IMR-90 (cell line): ENCODE data around the gene MFSD12. TPM values are rescaled to one million over a fixed set of nuclear protein-coding genes. Genes with fewer than 3 reads are reported as not detected.

Experiments
- ATAC-seq: fragments of 200-7000 bp; cut with Tn5 transposase; 2 replicates; pipeline ENCODE4 v1.9.1; 2020; ENCODE audit warnings: low read depth, mild to moderate bottlenecking, moderate library complexity
- BruUV-seq: library from RNA; stranded (reverse); fragments of 400-500 nt; replicated peaks from 2 replicates; lab custom pipeline; 2021; lab: Mats Ljungman, UMichigan
- CTCF ChIA-PET: fragments of 300-600 bp; formaldehyde crosslinking; extraction: SDS; loops from one replicate; lab custom pipeline; 2021; ENCODE audit warnings: antibody characterized with exemption; lab: Yijun Ruan, JAX
- POLR2A ChIA-PET: fragments of 300-600 bp; sonication (Branson Sonifier 250); formaldehyde crosslinking; loops from one replicate; lab custom pipeline; 2022; ENCODE audit warnings: antibody characterized with exemption; ENCODE audit not compliant: unreplicated experiment; lab: Charles Lee
- DNase-seq: peaks from one replicate; pipeline ENCODE4 v3.0.0; 2013
- H2AFZ ChIP-seq: replicated peaks from 2 replicates; pipeline ENCODE3; 2013; ENCODE audit warnings: low read length, mild to moderate bottlenecking; ENCODE audit not compliant: poor library complexity
- H2AK5ac ChIP-seq: 2 replicates; pipeline ENCODE4 v1.6.1; 2013; ENCODE audit warnings: low read depth, low read length, inconsistent platforms
- H2AK9ac ChIP-seq: replicated peaks from 2 replicates; pipeline ENCODE3; 2013; ENCODE audit warnings: mild to moderate bottlenecking, low read depth, low read length, moderate library complexity; ENCODE audit not compliant: poor library complexity
- H2BK120ac ChIP-seq: 2 replicates; pipeline ENCODE4 v1.6.1; 2013; ENCODE audit warnings: low read depth, low read length, inconsistent platforms
- H2BK15ac ChIP-seq: 3 replicates; pipeline ENCODE4 v1.6.1; 2013; ENCODE audit warnings: low read depth, low read length, inconsistent platforms
- H2BK20ac ChIP-seq: 2 replicates; pipeline ENCODE4 v1.6.1; 2013; ENCODE audit warnings: low read depth, mild to moderate bottlenecking, inconsistent platforms, low read length, moderate library complexity
- H2BK5ac ChIP-seq: 2 replicates; pipeline ENCODE4 v1.6.1; 2013; ENCODE audit warnings: mild to moderate bottlenecking, low read depth, low read length, inconsistent platforms; ENCODE audit not compliant: poor library complexity, severe bottlenecking
- H3K14ac ChIP-seq: replicated peaks from 2 replicates; pipeline ENCODE4 v1.6.1; 2013; ENCODE audit warnings: low read depth, low read length, inconsistent platforms
- H3K18ac ChIP-seq: 2 replicates; pipeline ENCODE4 v1.6.1; 2013; ENCODE audit warnings: low read depth, low read length, control low read depth
- H3K23ac ChIP-seq: 2 replicates; pipeline ENCODE4 v1.6.1; 2013; ENCODE audit warnings: low read depth, low read length, inconsistent platforms
- H3K27ac ChIP-seq: 2 replicates; pipeline ENCODE4 v1.5.1; 2013; ENCODE audit warnings: mild to moderate bottlenecking, control low read depth, low read length; ENCODE audit not compliant: insufficient read depth
- H3K27me3 ChIP-seq: 2 replicates; pipeline ENCODE4 v1.6.1; 2013; ENCODE audit warnings: low read length; ENCODE audit not compliant: control insufficient read depth, insufficient read depth
- H3K36me3 ChIP-seq: 2 replicates; pipeline ENCODE4 v1.6.1; 2013; ENCODE audit warnings: low read length, mixed read lengths; ENCODE audit not compliant: control insufficient read depth, insufficient read depth
- H3K4ac ChIP-seq: 2 replicates; pipeline ENCODE4 v1.6.1; 2013; ENCODE audit warnings: low read depth, low read length, inconsistent platforms
- H3K4me1 ChIP-seq: 2 replicates; pipeline ENCODE4 v1.6.1; 2013; ENCODE audit warnings: low read length, mixed read lengths; ENCODE audit not compliant: control insufficient read depth, insufficient read depth
- H3K4me2 ChIP-seq: 2 replicates; pipeline ENCODE4 v1.6.1; 2013; ENCODE audit warnings: low read depth, mild to moderate bottlenecking, control low read depth, low read length, moderate library complexity
- H3K4me3 ChIP-seq: 2 replicates; pipeline ENCODE4 v1.5.1; 2013; ENCODE audit warnings: low read depth, mild to moderate bottlenecking, control low read depth, low read length, moderate library complexity; ENCODE audit not compliant: insufficient read depth
- H3K56ac ChIP-seq: 2 replicates; pipeline ENCODE4 v1.6.1; 2013; ENCODE audit warnings: low read length, inconsistent platforms; ENCODE audit not compliant: insufficient read depth; ENCODE audit errors: extremely low read depth
- H3K79me1 ChIP-seq, 2 experiments: 2 replicates each; pipeline ENCODE4 v1.6.1; 2013; ENCODE audit warnings: low read length in 2 of 2, inconsistent platforms in 1 of 2, low read depth in 1 of 2
- H3K9ac ChIP-seq: 2 replicates; pipeline ENCODE4 v1.6.1; 2013; ENCODE audit warnings: low read depth, low read length, control low read depth
- H3K9me1 ChIP-seq: 2 replicates; pipeline ENCODE4 v1.6.1; 2013; ENCODE audit warnings: low read length, inconsistent platforms; ENCODE audit not compliant: insufficient read depth
- H3K9me3 ChIP-seq: 2 replicates; pipeline ENCODE4 v1.6.1; 2013; ENCODE audit warnings: low read length; ENCODE audit not compliant: control insufficient read depth, insufficient read depth
- H4K20me1 ChIP-seq: 2 replicates; pipeline ENCODE4 v1.6.1; 2013; ENCODE audit warnings: low read length, inconsistent platforms; ENCODE audit not compliant: insufficient read depth
- H4K5ac ChIP-seq: 2 replicates; pipeline ENCODE4 v1.6.1; 2013; ENCODE audit warnings: mild to moderate bottlenecking, low read depth, low read length, control low read depth
- H4K8ac ChIP-seq, 2 experiments: 2 replicates each; pipeline ENCODE4 v1.6.1; 2013; ENCODE audit warnings: low read depth in 2 of 2, low read length in 2 of 2, control low read depth in 1 of 2, inconsistent platforms in 1 of 2
- H4K91ac ChIP-seq: 2 replicates; pipeline ENCODE4 v1.6.1; 2013; ENCODE audit warnings: low read depth, low read length, inconsistent platforms; ENCODE audit not compliant: insufficient read depth
- BHLHE40 ChIP-seq: fragments of 150-350 bp; IDR thresholded peaks from 2 replicates; pipeline ENCODE4 v1.6.1; 2016; ENCODE audit warnings: mild to moderate bottlenecking, low read depth, low read length
- CEBPB ChIP-seq: IDR thresholded peaks from 2 replicates; pipeline ENCODE4 v1.6.1; 2012; ENCODE audit warnings: low read depth, low read length, improper control_type of control experiment
- CHD1 ChIP-seq: IDR thresholded peaks from 2 replicates; pipeline ENCODE4 v1.6.1; 2012; ENCODE audit warnings: low read depth, low read length, improper control_type of control experiment
- CTCF ChIP-seq: conservative IDR thresholded peaks from 2 replicates; pipeline ENCODE4 v1.5.1; 2012; ENCODE audit warnings: mild to moderate bottlenecking, low read depth, low read length, improper control_type of control experiment
- ELK1 ChIP-seq: fragments of 150-350 bp; IDR thresholded peaks from 2 replicates; pipeline ENCODE4 v1.6.1; 2016; ENCODE audit warnings: low read depth, mild to moderate bottlenecking, low read length, moderate library complexity, borderline replicate concordance
- FOS ChIP-seq: fragments of 150-350 bp; IDR thresholded peaks from 2 replicates; pipeline ENCODE4 v1.6.1; 2016; ENCODE audit warnings: low read depth, low read length
- MAFK ChIP-seq: IDR thresholded peaks from 2 replicates; pipeline ENCODE4 v1.6.1; 2012; ENCODE audit warnings: low read depth, low read length, improper control_type of control experiment
- MAZ ChIP-seq: IDR thresholded peaks from 2 replicates; pipeline ENCODE4 v1.6.1; 2012; ENCODE audit warnings: low read depth, mild to moderate bottlenecking, low read length, improper control_type of control experiment, moderate library complexity, borderline replicate concordance
- MXI1 ChIP-seq: IDR thresholded peaks from 2 replicates; pipeline ENCODE4 v1.6.1; 2012; ENCODE audit warnings: low read depth, mild to moderate bottlenecking, low read length, moderate library complexity, borderline replicate concordance
- NFE2L2 ChIP-seq: fragments of 150-350 bp; IDR thresholded peaks from 2 replicates; pipeline ENCODE4 v1.6.1; 2016; ENCODE audit warnings: low read depth, mild to moderate bottlenecking, low read length
- POLR2A ChIP-seq: IDR thresholded peaks from 2 replicates; pipeline ENCODE4 v1.6.1; 2012; ENCODE audit warnings: mild to moderate bottlenecking, low read depth, low read length
- RAD21 ChIP-seq: IDR thresholded peaks from 2 replicates; pipeline ENCODE4 v1.6.1; 2012; ENCODE audit warnings: low read length, improper control_type of control experiment
- RCOR1 ChIP-seq: IDR thresholded peaks from 2 replicates; pipeline ENCODE4 v1.6.1; 2012; ENCODE audit warnings: mild to moderate bottlenecking, low read length, improper control_type of control experiment; ENCODE audit not compliant: insufficient replicate concordance
- RFX5 ChIP-seq: IDR thresholded peaks from 2 replicates; pipeline ENCODE4 v1.8.0; 2012; ENCODE audit warnings: low read depth, mild to moderate bottlenecking, low read length, moderate library complexity
- SMC3 ChIP-seq: fragments of 150-350 bp; IDR thresholded peaks from 2 replicates; pipeline ENCODE4 v1.6.1; 2016; ENCODE audit warnings: low read depth, mild to moderate bottlenecking, antibody characterized with exemption, low read length, moderate library complexity
- USF2 ChIP-seq: fragments of 150-350 bp; IDR thresholded peaks from 2 replicates; pipeline ENCODE4 v1.6.1; 2017; ENCODE audit warnings: mild to moderate bottlenecking, antibody characterized with exemption, low read length, low read depth
- WGBS, 2 experiments: methylation state at CpG; one replicate each; pipeline versions ENCODE4 v1.1.5 to v1.1.7; 2013; ENCODE audit warnings: missing lambda C conversion rate in 2 of 2; ENCODE audit not compliant: insufficient read length in 1 of 2; ENCODE audit errors: extremely low coverage in 2 of 2; 5-methylcytosine and 5-hydroxymethylcytosine counted together
- dilution Hi-C: fragments of 300-500 bp; cut with HindIII; formaldehyde crosslinking; loops from one replicate; pipeline ENCODE4 v1.14.3; 2018; ENCODE audit warnings: low sequenced_read_pairs; ENCODE audit not compliant: unreplicated experiment
- in situ Hi-C: fragments of 300-500 bp; cut with MboI; formaldehyde crosslinking; loops from 3 replicates; pipeline ENCODE4 v1.14.3; 2019; ENCODE audit warnings: low sequenced_read_pairs, inconsistent platforms, mixed read lengths
- intact Hi-C: fragments of 100-400 bp; cut with micrococcal nuclease; formaldehyde crosslinking; loops from 2 replicates; pipeline ENCODE4 v1.10.0; 2022
- polyA plus RNA-seq, 3 experiments: library from polyadenylated mRNA; depleted of rRNA; stranded (reverse); fragments of >200 nt; gene quantifications; 2 replicates each; pipeline ENCODE4 v1.2.3, GENCODE V29; 2012; ENCODE audit warnings: low replicate concordance in 1 of 3
- total RNA-seq: library from RNA; depleted of rRNA; stranded (reverse); fragments of >200 nt; gene quantifications from 2 replicates; pipeline ENCODE4 v1.2.3, GENCODE V29; 2012

Gene MFSD12
- total and polyA plus RNA-seq, 2 of the 4 experiments (the other 2 are of a cell fraction): 20.4 to 77.2 TPM

GRCh38 chr19:3523361-3524077, 33.9 kb downstream of the MFSD12 start:
- dilution Hi-C loops: no loop called here
- no TSS peak for BruUV-seq

More at GRCh38 chr19:3523361-3524077, 33.9 kb downstream of the MFSD12 start:
- H2BK20ac ChIP-seq: no peak overlapping the region
- H3K79me1 ChIP-seq: peaks cover 25 to 76% of the 10 kb centered on the region in 2 experiments
- H3K9me1 ChIP-seq: peaks cover 14% of the 10 kb centered on the region
- no peak overlapping the region for H4K5ac ChIP-seq
- no peak overlapping the region for H2BK120ac ChIP-seq
- H3K23ac ChIP-seq: no peak overlapping the region
- WGBS, 2 experiments: 90% methylated on average over 9 of the region's 21 CpGs; no CpG with 5 or more reads in 1 of the 2 experiments
- H2AFZ ChIP-seq: peak overlapping the region; percentile 11
- H4K20me1 ChIP-seq: peaks cover 68% of the 10 kb centered on the region
- H4K91ac ChIP-seq: no peak overlapping the region
- H3K18ac ChIP-seq: no peak overlapping the region
- no peak overlapping the region for H3K4me3 ChIP-seq
- no peak overlapping the region for H3K9ac ChIP-seq
- H3K27ac ChIP-seq: no peak overlapping the region
- H3K4me1 ChIP-seq: no peaks in the 10 kb centered on the region
- H2AK5ac ChIP-seq: no peak overlapping the region
- no peak overlapping the region for H2BK5ac ChIP-seq
- TF ChIP-seq RCOR1 (no peak), POLR2A (no peak), SMC3 (no peak), MAFK (no peak), NFE2L2 (no peak), CTCF (no peak), ELK1 (no peak), RFX5 (no peak), CHD1 (no peak), MXI1 (no peak), CEBPB (no peak), RAD21 (no peak), BHLHE40 (no peak), USF2 (no peak), FOS (no peak), MAZ (no peak)
- H3K4ac ChIP-seq: no peak overlapping the region
- ATAC-seq: no peak
- no peak for DNase-seq
- ChIA-PET POLR2A (no interaction called here), CTCF (no interaction called here)
- no peaks in the 10 kb centered on the region for H3K27me3 ChIP-seq
- H3K4me2 ChIP-seq: no peak overlapping the region
- in situ Hi-C loops: no loop called here
- H3K9me3 ChIP-seq: no peaks in the 10 kb centered on the region
- peaks cover 55% of the 10 kb centered on the region for H3K36me3 ChIP-seq
- H3K14ac ChIP-seq: no peak overlapping the region
- no peak overlapping the region for H2BK15ac ChIP-seq
- no peak overlapping the region for H2AK9ac ChIP-seq
- intact Hi-C loops: no loop called here
- no peak overlapping the region for H3K56ac ChIP-seq
- no peak overlapping the region for H4K8ac ChIP-seq
